Measurements from ENCODE around the gene RARG.
"Not testable (repeated sequence)": the region's sequence is repeated elsewhere in the genome, so short reads cannot be mapped to it uniquely, and the experiment has no call there.

RARG gene

GRCh38 chr12:53166837-53167236 lies 65.2 kb downstream of the RARG start:
- no peak for DNase-seq

- not testable (repeated sequence) for DNase-seq
These were observed 69.0 kb downstream of the RARG start for GRCh38 chr12:53163008-53163407.

DNA sequence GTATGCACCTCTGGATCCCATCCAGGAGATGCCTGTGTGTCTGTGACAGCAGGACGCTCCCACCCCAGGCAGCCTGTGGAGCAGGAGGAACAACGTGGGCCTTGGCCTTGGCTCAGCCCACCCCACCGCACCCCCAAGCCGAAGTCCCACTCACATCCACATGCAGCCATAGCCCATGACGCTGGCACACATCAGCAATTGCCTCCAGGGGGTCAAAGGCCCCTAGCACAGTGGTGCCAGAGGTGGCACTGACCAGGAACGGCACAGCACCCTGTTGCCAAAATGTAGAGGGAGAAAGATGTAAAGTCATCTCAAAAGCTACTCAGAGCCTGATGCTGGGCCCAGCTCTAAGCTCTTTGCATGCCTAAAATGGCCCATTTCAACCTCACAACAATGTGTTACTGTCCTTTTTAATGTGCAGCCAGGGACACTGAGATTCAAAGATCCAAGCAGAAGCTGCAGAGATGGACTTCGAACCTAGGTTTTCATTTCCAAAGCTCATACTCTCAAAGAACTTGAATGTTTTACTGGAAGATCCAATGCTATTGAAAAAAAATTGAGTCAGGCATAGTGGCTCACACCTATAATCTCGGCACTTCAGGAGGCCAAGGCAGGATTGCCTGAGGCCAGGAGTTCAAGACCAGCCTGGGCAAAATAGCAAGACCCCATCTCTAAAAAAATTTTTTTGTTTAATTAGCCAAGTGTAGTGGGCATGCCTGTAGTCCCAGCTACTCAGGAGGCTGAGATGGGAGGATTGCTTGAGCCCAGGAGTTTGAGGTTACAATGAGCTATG lies 70.7 kb downstream of the RARG start:
- DNase-seq, result no peak

DNA sequence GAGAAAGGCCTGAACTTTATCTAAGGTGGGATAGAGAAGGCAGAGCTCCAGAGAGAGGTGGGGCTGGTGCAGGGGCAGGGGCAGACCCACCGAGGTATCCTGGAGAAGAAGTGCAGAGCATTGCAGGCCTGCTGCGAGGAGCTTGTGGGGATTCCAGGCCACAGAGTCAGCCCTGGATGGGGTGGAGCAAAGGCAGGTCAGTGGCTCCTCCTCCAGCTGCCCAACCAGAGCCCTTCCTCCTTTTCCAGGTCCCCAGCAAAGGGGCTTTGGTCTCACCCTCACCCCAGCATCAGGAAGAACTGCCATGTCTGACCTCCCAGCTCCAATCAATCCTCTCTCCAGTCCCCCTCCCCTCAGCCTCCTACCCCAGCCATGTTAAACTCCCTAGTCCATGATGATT lies 71.3 kb downstream of the RARG start:
- DNase-seq, result no peak
